Loucy (cell line): ENCODE results near the gene TRMT61B.

Experiments
- CTCF ChIP-seq: fragments of 200-600 bp; sonication (generic); conservative IDR thresholded peaks from 2 replicates; pipeline ENCODE4 v1.5.1; 2014; ENCODE audit warnings: mild to moderate bottlenecking, antibody characterized with exemption, low read length
- EZH2phosphoT487 ChIP-seq: fragments of 200-600 bp; IDR thresholded peaks from 2 replicates; pipeline ENCODE4 v1.6.1; 2018; ENCODE audit warnings: antibody characterized with exemption, mild to moderate bottlenecking, moderate library complexity, borderline replicate concordance

- no peak for TF ChIP-seq CTCF
- no peak for TF ChIP-seq EZH2phosphoT487
These were observed 45.9 kb downstream of the TRMT61B start for GRCh38 chr2:28824207-28824606.
